Frontal cortex (tissue), 4 donors: Measurements from ENCODE around the gene BCO2. TPM values are rescaled to one million over a fixed set of nuclear protein-coding genes. Genes with fewer than 3 reads are reported as not detected.
"Not testable (repeated sequence)": the region's sequence is repeated elsewhere in the genome, so short reads cannot be mapped to it uniquely, and the experiment has no call there.

Source experiments
- DNase-seq, 2 donors: peaks; one replicate each; pipeline ENCODE4 v3.0.0; 2012; ENCODE audit warnings: low spot score in 2 of 2
- FAIRE-seq: peaks from 2 replicates; lab custom pipeline; 2012; peaks lifted over from hg19 to GRCh38; lab: Jason Lieb, UNC
- total RNA-seq: library from RNA; depleted of rRNA; stranded (reverse); fragments of >200 nt; gene quantifications from one replicate; pipeline ENCODE4 v1.2.3, GENCODE V29; 2014
- donor health status: control.
- donor health status: control.
- donor health status: control.

Gene BCO2
- 6.5 TPM for total RNA-seq

GRCh38 chr11:112174789-112175598, at the start of gene BCO2:
Gene BCO2, plus strand, starts transcription at chr11:112175512. Its CDS starts 90 bp downstream, at chr11:112175602.
- peak; percentile 61 for FAIRE-seq
- DNase-seq, result peak; percentile 60 to 62

DNA sequence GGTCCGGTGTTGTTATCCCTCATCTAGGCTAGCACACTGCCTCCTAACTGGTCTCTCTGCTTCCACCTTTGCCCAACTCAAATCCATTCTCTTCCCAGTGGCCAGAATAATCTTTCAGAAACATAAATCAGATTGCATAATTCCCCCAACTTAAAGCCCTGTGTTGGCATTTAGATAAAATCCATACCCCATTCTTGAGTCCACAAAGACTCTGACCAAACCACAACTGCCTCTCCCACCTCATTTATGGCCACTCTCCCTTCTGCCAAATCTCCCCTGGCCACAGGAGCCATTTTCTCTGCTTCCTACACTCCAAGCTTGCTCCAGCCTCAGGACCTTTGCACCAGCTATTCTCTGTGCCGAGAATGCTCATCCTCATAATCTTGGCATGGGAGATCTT, 48.3 kb upstream of the BCO2 start:
- FAIRE-seq (no peak), DNase-seq (no peak)

- FAIRE-seq (no peak), DNase-seq (peak in 1 of 2 donors; percentile 22)
Measured at GRCh38 chr11:112128483-112129121, 46.7 kb upstream of the BCO2 start.

- no peak for FAIRE-seq
- no peak for DNase-seq
Measured at GRCh38 chr11:112129656-112130055, 45.7 kb upstream of the BCO2 start.

- no peak for FAIRE-seq
- no peak for DNase-seq
Measured at GRCh38 chr11:112132737-112133136, 42.6 kb upstream of the BCO2 start.

DNA sequence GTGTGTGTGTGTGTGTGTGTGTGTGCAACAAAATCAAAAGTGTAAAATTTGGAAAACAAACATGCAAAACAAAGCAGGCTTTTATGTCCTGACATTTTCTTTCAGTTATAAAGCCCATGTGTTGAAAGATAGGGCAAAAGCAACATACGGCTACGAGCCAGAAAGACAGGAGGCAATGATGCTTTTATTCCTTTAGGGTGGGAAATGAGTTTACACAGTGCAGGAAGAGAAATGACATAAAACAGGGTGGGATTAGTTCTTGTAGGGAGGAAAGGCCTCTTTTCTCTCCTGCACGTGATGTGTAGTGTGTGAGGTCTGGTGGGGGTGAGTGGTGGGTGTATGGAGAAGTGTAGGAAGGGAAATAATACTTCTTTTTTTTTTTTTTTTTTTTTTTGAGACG, 40.8 kb upstream of the BCO2 start:
- no peak for FAIRE-seq

GRCh38 chr11:112143597-112143996, 31.7 kb upstream of the BCO2 start:
- FAIRE-seq, result no peak
- DNase-seq, result no peak

More for the DNA sequence above, 40.8 kb upstream of the BCO2 start:
- DNase-seq, result no peak

- DNase-seq, result no peak
Measured at GRCh38 chr11:112150517-112150916, 24.8 kb upstream of the BCO2 start.

GRCh38 chr11:112156153-112156955, 19.0 kb upstream of the BCO2 start:
- DNase-seq (no peak), FAIRE-seq (peak; percentile 53)

More at GRCh38 chr11:112150517-112150916, 24.8 kb upstream of the BCO2 start:
- FAIRE-seq, result no peak

DNA sequence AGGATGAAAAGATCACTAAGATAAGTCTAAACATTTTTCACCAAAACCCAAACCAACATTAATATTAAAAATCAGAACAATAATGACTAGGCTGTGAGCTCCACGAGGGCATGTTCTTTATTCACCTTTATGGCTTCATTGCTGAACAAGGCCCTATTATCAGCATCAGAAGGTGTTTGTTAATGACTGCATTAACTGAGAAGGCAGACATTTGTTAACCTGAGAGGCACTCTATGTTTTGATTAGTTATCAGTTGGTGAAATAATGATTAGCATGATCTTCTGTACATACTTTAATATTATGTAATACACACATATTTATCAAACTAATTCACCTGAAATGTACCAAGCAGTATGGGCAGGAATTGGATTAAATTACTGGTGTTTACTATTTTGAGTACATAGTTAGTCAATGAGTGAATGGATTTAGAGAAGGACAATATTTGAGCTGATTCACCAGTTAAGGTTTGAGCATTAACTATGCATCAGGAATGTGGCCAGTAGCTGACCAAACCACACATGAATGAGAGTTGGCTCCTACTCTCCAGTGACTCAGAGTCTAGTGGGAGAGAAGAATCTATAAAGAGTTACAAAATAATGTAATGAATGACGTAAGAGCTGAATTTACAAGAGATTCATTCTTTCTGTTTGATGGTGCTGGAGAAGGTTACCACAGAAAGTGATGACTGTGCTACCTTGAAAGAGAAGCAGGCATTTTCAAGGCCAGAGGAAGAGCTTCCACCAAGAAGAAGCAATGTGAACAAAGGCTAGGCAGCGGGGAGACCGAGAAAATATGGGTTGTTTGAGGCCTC, 18.2 kb upstream of the BCO2 start:
- DNase-seq (no peak), FAIRE-seq (no peak)

DNA sequence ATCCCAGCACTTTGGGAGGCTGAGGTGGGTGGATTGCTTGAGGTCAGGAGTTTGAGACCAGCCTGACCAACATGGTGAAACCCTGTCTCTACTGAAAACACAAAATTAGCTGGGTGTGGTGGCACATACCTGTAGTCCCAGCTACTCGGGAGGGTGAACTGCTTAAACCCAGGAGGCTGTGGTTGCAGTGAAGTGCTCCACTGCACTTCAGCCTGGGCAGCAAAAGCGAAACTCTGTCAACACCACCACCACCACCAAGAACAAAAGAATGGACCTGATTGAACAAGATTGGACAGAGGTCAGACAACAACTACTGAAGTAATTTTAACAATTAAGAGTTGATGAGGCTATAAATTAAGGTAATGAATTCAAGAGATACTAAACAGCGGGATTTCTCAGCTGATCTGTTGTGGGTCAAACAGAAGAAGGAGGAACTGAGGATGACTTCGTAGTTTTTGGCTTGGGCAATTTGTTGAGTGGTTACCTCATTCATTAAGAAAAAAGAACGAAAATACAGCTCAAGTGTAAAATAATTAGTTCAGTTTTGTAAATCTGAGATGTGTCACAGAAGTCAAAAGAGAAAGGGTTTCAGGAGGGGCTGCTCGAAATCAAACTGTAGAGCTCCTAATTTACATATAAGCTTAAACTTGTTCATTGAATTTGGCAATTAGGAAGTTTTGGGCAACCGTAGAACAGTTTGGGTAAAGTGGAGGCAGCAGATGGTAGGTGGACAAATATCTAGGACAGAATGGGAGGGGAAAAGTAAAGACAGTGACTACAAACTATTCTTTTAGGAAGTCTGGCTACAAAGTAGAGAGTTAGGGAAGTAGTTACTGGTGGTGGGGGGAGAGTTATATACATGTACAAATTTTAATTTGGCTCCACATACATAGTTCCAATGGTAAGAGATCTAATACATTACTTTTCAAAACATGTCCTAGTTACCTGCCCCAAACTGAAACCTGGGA, 15.9 kb upstream of the BCO2 start:
- FAIRE-seq (no peak), DNase-seq (no peak)

DNA sequence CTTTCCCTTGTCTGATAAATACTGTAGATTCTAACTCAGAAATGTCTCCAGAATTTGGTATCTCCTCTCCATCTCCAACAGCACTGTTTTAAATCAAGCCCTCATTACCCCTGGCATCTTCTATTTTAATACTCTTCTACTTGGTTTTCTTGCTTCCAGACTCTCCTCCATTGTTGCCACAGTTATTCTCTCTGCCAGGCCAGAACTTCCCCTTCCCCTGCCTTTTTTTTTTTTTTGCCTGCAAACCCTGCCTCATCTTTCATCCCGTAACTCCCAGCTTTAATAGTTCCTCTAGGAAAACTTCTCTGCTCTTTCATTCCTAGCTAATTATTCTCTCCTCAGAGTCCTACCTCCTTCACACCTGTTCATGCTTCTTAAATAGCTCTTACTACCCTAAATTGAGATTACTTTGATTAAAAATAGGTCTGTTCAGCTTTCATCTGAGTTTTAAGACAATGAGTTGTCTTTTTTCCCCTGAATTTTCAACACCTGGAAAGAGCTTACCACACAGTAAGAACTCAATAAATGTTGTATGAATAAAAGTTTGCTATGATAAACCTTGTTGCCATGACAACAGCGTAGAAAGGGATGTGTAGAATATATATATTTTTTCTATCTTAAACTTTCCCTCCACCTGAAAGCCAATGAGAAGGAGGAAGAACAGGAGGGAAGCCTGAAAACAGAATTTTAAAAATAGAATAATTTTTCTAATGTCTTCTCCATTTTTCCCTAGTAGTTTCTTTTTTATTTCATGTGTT, 15.0 kb upstream of the BCO2 start:
- no peak for FAIRE-seq
- no peak for DNase-seq

- no peak for FAIRE-seq
- no peak for DNase-seq
Measured at GRCh38 chr11:112161012-112161411, 14.3 kb upstream of the BCO2 start.

DNA sequence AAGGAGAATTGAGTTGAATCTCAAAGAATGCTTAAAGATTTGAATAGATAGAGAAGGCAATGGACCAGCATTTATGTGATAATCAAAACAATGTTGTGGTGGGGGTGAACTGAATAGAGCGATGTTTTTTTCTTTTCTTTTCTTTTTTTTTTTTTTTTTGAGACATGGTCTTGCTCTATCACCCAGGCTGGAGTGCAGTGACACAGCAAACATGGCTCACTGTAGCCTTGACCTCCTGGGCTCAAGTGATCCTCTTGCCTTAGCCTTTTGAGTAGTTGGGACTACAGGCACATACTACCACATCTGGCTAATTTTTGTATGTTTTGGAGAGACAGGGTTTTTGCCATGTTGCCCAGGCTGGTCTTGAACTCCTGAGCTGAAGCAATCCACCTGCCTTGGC, 13.1 kb upstream of the BCO2 start:
- not testable (repeated sequence) for DNase-seq, FAIRE-seq

DNA sequence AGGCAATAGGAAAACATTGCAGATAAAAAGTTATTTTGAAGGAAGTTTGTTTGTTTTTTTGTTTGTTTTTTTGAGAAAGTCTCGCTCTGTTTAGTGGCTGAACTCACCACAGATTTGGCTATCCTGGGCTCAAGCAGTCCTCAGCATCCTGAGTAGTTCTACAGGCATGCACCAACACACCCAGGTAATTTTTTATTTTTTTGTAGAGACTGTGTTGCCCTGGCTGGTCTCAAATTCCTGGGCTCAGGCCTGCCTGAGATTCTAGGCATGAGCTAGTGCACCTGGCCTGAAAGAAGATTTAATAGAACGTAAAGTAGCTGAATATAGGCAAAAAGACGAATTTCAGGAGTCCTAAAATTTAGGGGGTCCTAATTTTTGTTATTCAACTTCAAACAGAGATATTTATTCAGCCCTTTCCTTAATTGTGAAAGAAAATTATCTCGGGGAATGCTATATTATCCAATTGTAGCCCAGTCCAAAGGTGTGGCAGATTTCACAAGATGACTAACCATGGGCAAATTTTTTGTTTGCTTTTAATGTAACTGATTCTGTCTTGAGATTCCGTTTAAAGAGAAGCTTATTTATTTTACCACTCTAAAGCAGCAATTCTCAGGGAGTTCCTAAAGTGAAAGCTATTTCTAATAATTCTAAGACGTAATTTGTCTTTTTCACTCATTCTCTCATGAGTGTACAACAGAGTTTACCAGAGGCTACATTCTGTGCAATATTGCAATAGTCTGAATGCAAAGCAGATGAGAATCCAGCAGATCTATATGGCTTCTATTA, 12.4 kb upstream of the BCO2 start:
- DNase-seq, result no peak
- no peak for FAIRE-seq

DNA sequence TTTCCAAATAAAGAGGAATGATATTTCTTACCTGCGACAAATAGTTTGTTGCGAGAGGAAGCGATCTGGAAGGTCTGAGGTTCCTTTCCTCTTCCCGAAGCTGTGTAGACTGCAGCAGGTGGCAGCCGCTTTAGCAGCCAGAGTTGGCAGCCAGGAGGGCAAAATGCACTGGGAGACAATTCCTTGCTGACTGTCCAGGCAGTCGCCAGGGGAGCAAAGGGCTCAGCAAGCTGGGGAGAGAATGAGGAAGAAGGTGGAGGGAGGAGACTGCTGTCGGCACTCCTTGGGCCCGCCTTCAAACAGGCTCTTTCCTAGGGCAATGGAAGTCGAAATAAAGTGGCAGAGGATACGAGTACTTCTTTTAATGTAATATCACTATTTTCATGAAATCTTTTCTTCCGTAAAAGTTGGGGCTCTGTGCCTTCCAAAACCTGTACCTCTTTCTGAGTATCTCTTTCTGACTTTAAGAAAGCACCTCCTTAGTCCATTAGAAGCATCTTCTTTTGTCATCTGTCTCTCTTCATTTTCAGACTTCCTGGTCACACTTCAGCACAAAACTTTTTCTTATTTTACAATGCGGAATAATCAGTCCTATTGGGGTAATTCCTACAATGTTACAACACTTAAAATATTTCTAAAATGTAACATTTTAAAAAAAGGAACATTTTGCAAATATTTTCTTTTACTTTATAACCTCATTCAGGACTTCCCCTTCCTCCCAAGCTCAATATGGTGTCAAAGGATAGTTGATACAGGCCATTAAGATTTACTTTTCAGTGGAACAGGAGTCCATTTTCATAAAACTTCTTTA, 11.2 kb upstream of the BCO2 start, which contains the start of gene IL18:
Gene IL18, minus strand, starts transcription at position 220 of the 811 bp plus-strand sequence. CDS start 9,041 bp downstream, outside the sequence.
- DNase-seq (no peak), FAIRE-seq (no peak)
